AG04450 (cell line): ENCODE results near the gene JHY. TPM values are rescaled to one million over a fixed set of nuclear protein-coding genes. Genes with fewer than 3 reads are reported as not detected.

ENCODE experiments used
- CTCF ChIA-PET: fragments of 300-600, 350-600 bp; formaldehyde crosslinking; extraction: SDS; loops from one replicate; lab custom pipeline; 2022; ENCODE audit warnings: antibody characterized with exemption, inconsistent platforms; lab: Charles Lee
- POLR2A ChIA-PET: fragments of 350-600 bp; formaldehyde crosslinking; extraction: SDS; loops from one replicate; lab custom pipeline; 2021; ENCODE audit warnings: antibody characterized with exemption, inconsistent platforms; lab: Yijun Ruan, JAX
- DNase-seq: peaks from one replicate; pipeline ENCODE4 v3.0.0-alpha.2; 2011; ENCODE audit warnings: low read depth, low spot score
- H3K27ac ChIP-seq: one replicate; pipeline ENCODE4 v1.5.1; 2012; ENCODE audit warnings: low read depth, low read length, control low read depth
- H3K27me3 ChIP-seq: one replicate; pipeline ENCODE4 v1.6.0; 2012; ENCODE audit warnings: low read length; ENCODE audit not compliant: control insufficient read depth, insufficient read depth
- H3K4me3 ChIP-seq: 2 replicates; pipeline ENCODE4 v1.5.1; 2011; ENCODE audit warnings: mild to moderate bottlenecking, low read depth, low read length, control low read depth
- H3K9me3 ChIP-seq: 2 replicates; pipeline ENCODE4 v1.5.1; 2012; ENCODE audit warnings: low read length; ENCODE audit not compliant: control insufficient read depth, insufficient read depth
- polyA plus RNA-seq: library from polyadenylated mRNA; depleted of rRNA; stranded (reverse); fragments of >200 nt; gene quantifications from 2 replicates; pipeline ENCODE4 v1.2.3, GENCODE V29; 2011
- TF ChIP-seq, protein P1 (sequence below): IDR thresholded peaks from 2 replicates; pipeline ENCODE4 v1.5.1; 2011; ENCODE audit warnings: low read depth, low read length, control low read depth, inconsistent platforms

Gene JHY
- polyA plus RNA-seq, 1 experiment: 1.4 TPM

DNA sequence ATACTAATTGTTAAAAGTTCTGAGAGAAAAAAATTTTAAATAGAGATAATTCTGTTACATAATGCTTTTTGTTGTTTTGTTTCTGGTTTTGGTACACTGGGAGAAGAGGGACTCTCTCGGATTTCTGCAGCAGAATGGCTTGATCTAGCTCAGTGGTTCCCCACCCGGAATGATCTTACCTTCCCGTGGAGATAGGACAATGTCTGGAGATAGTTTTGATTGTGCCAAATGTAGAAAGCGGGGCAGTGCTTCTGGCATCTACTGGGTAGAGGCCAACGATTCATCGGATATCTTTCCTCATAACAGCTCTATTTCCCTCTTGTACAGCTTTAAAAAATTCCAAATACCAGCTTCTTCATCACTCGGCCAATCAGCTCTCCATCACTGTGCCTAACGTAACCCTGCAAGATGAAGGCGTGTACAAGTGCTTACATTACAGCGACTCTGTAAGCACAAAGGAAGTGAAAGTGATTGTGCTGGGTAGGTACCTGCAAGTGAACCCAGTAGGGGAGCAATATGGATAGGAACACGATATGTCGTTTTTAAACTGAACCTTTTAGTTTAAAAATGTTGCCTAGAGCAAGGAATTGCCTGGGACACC lies 31.1 kb upstream of the JHY start:
- Histone ChIP-seq H3K4me3 (no peak overlapping the region), H3K27ac (no peak overlapping the region), H3K9me3 (no peaks in the 10 kb centered on the region), H3K27me3 (no peaks in the 10 kb centered on the region)
- TF ChIP-seq, protein P1, sequence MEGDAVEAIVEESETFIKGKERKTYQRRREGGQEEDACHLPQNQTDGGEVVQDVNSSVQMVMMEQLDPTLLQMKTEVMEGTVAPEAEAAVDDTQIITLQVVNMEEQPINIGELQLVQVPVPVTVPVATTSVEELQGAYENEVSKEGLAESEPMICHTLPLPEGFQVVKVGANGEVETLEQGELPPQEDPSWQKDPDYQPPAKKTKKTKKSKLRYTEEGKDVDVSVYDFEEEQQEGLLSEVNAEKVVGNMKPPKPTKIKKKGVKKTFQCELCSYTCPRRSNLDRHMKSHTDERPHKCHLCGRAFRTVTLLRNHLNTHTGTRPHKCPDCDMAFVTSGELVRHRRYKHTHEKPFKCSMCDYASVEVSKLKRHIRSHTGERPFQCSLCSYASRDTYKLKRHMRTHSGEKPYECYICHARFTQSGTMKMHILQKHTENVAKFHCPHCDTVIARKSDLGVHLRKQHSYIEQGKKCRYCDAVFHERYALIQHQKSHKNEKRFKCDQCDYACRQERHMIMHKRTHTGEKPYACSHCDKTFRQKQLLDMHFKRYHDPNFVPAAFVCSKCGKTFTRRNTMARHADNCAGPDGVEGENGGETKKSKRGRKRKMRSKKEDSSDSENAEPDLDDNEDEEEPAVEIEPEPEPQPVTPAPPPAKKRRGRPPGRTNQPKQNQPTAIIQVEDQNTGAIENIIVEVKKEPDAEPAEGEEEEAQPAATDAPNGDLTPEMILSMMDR: no peak
- ChIA-PET CTCF (interaction anchor here (0.6 to 14.5 kb wide), 10 partner anchors 12 to 730 kb away, joined by 3 to 503 read pairs (median 6); no protein-coding TSS in a partner anchor), POLR2A (interaction anchor here (0.5 to 0.7 kb wide), 2 partner anchors 197 to 208 kb away, joined by 3 to 4 read pairs; no protein-coding TSS in a partner anchor)
- no peak for DNase-seq

DNA sequence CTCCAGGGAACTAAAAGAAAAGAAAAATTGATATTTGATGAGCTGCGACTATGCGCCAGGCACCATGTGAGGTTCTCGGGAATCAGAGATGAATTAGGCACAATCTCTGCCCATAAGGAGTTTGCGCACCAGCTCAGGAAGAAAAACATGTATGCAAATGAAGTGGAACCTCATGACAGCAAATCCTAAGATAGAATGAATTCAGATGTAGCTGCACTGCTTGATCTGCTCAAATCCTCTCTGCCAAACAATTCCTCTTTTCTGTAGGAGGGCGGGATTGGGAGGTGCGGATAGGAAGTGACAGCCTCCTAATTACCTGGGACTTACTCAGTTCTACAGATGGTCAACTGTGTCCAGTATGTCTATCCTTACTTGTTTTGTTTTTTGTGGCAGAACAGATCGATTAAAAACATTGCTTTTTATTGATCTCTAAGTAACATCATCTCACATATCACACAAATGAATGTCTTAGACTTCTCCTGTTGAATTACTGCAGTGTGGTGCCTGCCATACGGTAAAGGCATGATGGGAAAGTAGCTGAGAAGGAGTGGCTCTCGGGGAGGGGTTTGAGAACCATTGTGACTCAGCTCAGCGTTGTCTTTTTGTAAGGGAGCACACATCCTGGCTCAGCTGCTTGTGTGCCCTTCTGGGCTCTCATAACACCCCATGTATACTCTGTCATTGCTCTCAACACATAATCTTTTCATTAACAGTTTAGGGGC lies 30.3 kb upstream of the JHY start:
- H3K4me3 ChIP-seq: no peak overlapping the region
- DNase-seq: no peak
- no peaks in the 10 kb centered on the region for H3K9me3 ChIP-seq
- TF ChIP-seq, protein P1: no peak
- POLR2A ChIA-PET: interaction anchor here (0.5 to 0.7 kb wide), 2 partner anchors 52 to 209 kb away, joined by 4 read pairs; no protein-coding TSS in a partner anchor
- CTCF ChIA-PET: interaction anchor here (0.7 to 14.5 kb wide), 22 partner anchors 8 to 724 kb away, joined by 3 to 503 read pairs (median 8); no protein-coding TSS in a partner anchor
- H3K27me3 ChIP-seq: no peaks in the 10 kb centered on the region
- H3K27ac ChIP-seq: no peak overlapping the region

DNA sequence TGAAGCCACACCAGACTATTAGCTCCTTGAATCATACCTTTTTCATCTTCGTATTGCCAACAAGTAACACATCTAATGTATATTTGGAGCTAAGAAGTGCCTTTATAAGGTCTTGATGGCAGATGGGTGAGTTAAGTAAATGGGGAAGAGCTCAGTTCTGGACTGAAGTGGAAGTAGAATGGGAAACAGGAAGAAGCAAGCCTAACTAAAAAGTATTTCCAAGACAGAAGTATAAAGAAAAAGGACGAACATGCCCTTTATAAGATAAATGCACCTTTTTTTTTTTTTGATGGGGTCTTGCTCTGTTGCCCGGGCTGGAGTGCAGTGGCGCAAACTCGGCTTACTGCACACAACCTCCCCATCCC lies 29.8 kb upstream of the JHY start:
- H3K4me3 ChIP-seq: no peak overlapping the region
- TF ChIP-seq, protein P1: no peak
- ChIA-PET CTCF (interaction anchor here (0.7 to 14.5 kb wide), 27 partner anchors 9 to 724 kb away, joined by 3 to 503 read pairs (median 9); no protein-coding TSS in a partner anchor), POLR2A (interaction anchor here (0.7 kb wide), 1 partner anchor 52 kb away, joined by 4 read pairs; no protein-coding TSS in a partner anchor)
- DNase-seq: no peak
- no peak overlapping the region for H3K27ac ChIP-seq
- no peaks in the 10 kb centered on the region for H3K9me3 ChIP-seq
- no peaks in the 10 kb centered on the region for H3K27me3 ChIP-seq

DNA sequence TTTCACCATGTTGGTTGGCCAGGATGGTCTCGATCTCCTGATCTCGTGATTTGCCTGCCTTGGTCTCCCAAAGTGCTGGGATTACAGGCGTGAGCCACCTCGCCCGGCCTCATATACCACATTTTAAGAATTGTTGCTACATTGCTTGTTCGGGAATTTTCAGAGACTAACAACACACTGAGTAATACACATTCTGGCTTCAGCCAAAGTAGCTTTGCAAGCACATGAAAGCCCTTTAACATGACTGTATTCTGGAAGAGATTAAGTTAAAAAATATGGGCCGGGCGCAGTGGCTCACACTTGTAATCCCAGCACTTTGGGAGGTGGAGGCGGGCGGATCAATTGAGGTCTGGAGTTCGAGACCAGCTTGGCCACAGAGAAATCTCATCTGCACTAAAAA lies 29.3 kb upstream of the JHY start:
- DNase-seq: no peak
- no peak overlapping the region for H3K27ac ChIP-seq
- H3K27me3 ChIP-seq: no peaks in the 10 kb centered on the region
- TF ChIP-seq, protein P1: no peak
- ChIA-PET POLR2A (no interaction called here), CTCF (interaction anchor here (0.6 to 14.5 kb wide), 35 partner anchors 9 to 273 kb away, joined by 3 to 503 read pairs (median 7); partner anchors contain the start of gene UBASH3B)
- no peaks in the 10 kb centered on the region for H3K9me3 ChIP-seq
- H3K4me3 ChIP-seq: no peak overlapping the region
